ENCODE data around the gene SPTBN4. TPM values are rescaled to one million over a fixed set of nuclear protein-coding genes. Genes with fewer than 3 reads are reported as not detected.

Gene SPTBN4
- total and polyA plus RNA-seq, 2 experiments from 2014 or later, result 0.67 to 1.3 TPM

DNA sequence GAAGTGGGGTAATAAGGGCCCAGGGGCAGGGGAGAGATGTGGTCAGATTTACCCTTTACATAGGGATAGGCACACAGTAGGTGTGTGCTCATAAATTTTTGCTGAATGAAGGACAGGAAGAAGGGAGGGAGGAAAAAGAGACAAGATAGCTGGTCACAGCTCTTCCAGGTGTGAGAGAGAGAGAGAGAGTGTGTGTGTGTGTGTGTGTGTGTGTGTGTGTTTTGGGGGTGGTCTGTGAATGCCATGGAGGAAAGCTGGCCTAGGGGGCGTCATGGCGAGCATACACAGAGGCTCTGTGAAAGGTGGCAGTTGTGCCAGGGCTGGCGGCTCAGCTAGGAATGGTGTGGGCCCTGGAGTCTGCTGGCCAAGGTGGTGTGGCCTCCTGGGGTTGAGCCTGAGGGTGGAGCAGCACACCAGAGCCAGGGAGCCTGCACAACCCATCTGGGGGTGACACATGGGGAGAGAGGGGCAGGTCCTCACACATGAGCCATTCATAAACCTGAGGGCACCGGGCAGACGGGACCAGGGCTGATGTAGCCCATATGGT is 47.7 kb upstream of the SPTBN4 start:
- Histone ChIP-seq H3K4me1 (ENCODE audit: insufficient read depth) (peaks cover 28% of the 10 kb centered on the region), H3K27ac (no peak overlapping the region), H2AFZ (no peak overlapping the region), H4K20me1 (ENCODE audit: insufficient read depth, poor library complexity, severe bottlenecking) (no peaks in the 10 kb centered on the region), H3K9me2 (replicated peaks; ENCODE audit: insufficient read depth) (no peaks in the 10 kb centered on the region), H3K27me3 (no peaks in the 10 kb centered on the region), H3K79me2 (peaks cover 24% of the 10 kb centered on the region), H3K36me3 (replicated peaks; ENCODE audit: insufficient read depth, low read depth) (no peaks in the 10 kb centered on the region), H3K4me2 (no peak overlapping the region), H3K4me3 (no peak overlapping the region), H3K9me3 (ENCODE audit: low read depth) (no peaks in the 10 kb centered on the region)
- no peak for DNase-seq (ENCODE audit: low spot score)
- TF ChIP-seq, protein P1, sequence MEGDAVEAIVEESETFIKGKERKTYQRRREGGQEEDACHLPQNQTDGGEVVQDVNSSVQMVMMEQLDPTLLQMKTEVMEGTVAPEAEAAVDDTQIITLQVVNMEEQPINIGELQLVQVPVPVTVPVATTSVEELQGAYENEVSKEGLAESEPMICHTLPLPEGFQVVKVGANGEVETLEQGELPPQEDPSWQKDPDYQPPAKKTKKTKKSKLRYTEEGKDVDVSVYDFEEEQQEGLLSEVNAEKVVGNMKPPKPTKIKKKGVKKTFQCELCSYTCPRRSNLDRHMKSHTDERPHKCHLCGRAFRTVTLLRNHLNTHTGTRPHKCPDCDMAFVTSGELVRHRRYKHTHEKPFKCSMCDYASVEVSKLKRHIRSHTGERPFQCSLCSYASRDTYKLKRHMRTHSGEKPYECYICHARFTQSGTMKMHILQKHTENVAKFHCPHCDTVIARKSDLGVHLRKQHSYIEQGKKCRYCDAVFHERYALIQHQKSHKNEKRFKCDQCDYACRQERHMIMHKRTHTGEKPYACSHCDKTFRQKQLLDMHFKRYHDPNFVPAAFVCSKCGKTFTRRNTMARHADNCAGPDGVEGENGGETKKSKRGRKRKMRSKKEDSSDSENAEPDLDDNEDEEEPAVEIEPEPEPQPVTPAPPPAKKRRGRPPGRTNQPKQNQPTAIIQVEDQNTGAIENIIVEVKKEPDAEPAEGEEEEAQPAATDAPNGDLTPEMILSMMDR (IDR thresholded peaks at IDR 0.05; ENCODE audit: poor library complexity), result no peak
- no peak for TF ChIP-seq EZH2 (IDR thresholded peaks at IDR 0.05; ENCODE audit: borderline replicate concordance)
- WGBS (ENCODE audit: low lambda C conversion rate, missing lambda C conversion rate), result 81% methylated on average over 5 of the region's 5 CpGs

DNA sequence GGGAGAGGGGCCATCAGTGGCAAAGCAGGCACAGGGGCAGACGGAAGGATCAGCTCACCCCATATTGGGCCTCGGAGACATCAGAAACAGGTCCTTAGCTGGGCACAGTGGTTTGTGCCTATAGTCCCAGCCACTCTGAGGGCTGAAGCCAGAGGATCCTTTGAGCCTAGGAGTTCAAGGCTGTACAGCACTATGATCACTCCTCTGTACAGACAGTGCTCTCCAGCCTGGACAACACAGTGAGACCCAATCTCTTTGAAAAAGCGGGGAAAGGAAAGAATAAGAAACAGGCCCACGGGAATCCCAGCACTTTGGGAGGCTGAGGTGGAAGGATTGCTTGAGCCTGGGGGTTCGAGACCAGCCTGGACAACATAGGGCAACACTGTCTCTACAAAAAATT is 47.0 kb upstream of the SPTBN4 start:
- no peaks in the 10 kb centered on the region for H3K27me3 ChIP-seq
- 85% methylated on average over 5 of the region's 5 CpGs for WGBS (ENCODE audit: low lambda C conversion rate, missing lambda C conversion rate)
- H3K4me1 ChIP-seq (ENCODE audit: insufficient read depth), result peaks cover 25% of the 10 kb centered on the region

DNA sequence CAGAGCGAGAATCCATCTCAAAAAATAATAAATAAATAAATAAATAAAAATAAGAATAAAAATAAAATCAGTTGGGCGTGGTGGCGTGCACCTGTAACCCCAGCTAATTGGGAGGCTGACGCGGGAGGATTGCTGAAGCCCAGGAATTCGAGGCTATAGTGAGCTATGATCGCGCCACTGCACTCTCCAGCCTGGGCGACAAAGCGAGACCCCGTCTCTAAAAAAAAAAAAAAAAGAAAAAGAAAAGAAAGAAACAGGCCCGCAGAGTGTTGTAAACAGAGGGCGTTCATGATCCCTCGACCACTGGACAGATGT is 46.4 kb upstream of the SPTBN4 start:
- no peaks in the 10 kb centered on the region for H3K27me3 ChIP-seq
- TF ChIP-seq EZH2phosphoT487 (IDR thresholded peaks at IDR 0.05; ENCODE audit: low read depth, severe bottlenecking, unreplicated experiment), result no peak
- TF ChIP-seq, protein P1 (IDR thresholded peaks at IDR 0.05; ENCODE audit: poor library complexity), result no peak
- no peak for TF ChIP-seq EZH2 (IDR thresholded peaks at IDR 0.05; ENCODE audit: borderline replicate concordance)
- H3K27ac ChIP-seq, result peak overlapping the region; percentile 100
- H3K4me2 ChIP-seq, result peak overlapping the region; percentile 86
- no peaks in the 10 kb centered on the region for H4K20me1 ChIP-seq (ENCODE audit: insufficient read depth, poor library complexity, severe bottlenecking)
- no peak for DNase-seq (ENCODE audit: low spot score)
- peaks cover 23% of the 10 kb centered on the region for H3K4me1 ChIP-seq (ENCODE audit: insufficient read depth)
- H3K79me2 ChIP-seq, result peaks cover 33% of the 10 kb centered on the region
- no peaks in the 10 kb centered on the region for H3K9me3 ChIP-seq (ENCODE audit: low read depth)
- peak overlapping the region; percentile 54 for H2AFZ ChIP-seq
- no peaks in the 10 kb centered on the region for H3K36me3 ChIP-seq (replicated peaks; ENCODE audit: insufficient read depth, low read depth)
- no peak overlapping the region for H3K4me3 ChIP-seq
- H3K9me2 ChIP-seq (replicated peaks; ENCODE audit: insufficient read depth), result no peaks in the 10 kb centered on the region
- 60% methylated on average over 12 of the region's 14 CpGs for WGBS (ENCODE audit: low lambda C conversion rate, missing lambda C conversion rate)

More for the DNA sequence above, 47.0 kb upstream of the SPTBN4 start:
- Histone ChIP-seq H3K4me2 (no peak overlapping the region), H3K9me3 (ENCODE audit: low read depth) (no peaks in the 10 kb centered on the region), H3K79me2 (peaks cover 30% of the 10 kb centered on the region), H3K4me3 (no peak overlapping the region), H3K36me3 (replicated peaks; ENCODE audit: insufficient read depth, low read depth) (no peaks in the 10 kb centered on the region), H3K27ac (no peak overlapping the region), H3K9me2 (replicated peaks; ENCODE audit: insufficient read depth) (no peaks in the 10 kb centered on the region), H4K20me1 (ENCODE audit: insufficient read depth, poor library complexity, severe bottlenecking) (no peaks in the 10 kb centered on the region), H2AFZ (no peak overlapping the region)
- no peak for DNase-seq (ENCODE audit: low spot score)
- TF ChIP-seq EZH2phosphoT487 (IDR thresholded peaks at IDR 0.05; ENCODE audit: low read depth, severe bottlenecking, unreplicated experiment) (no peak), EZH2 (IDR thresholded peaks at IDR 0.05; ENCODE audit: borderline replicate concordance) (no peak)
- TF ChIP-seq, protein P1 (IDR thresholded peaks at IDR 0.05; ENCODE audit: poor library complexity), result no peak
